HEK293 (cell line): Measurements from ENCODE around the gene TYRO3.
A peak's percentile ranks its signal among the peaks of the same experiment; 100 is the strongest.

ENCODE experiments used
- CTCF ChIA-PET: fragments of 350-600 bp; formaldehyde crosslinking; extraction: SDS; loops from one replicate; lab custom pipeline; 2021; ENCODE audit warnings: antibody characterized with exemption; lab: Yijun Ruan, JAX
- POLR2A ChIA-PET: fragments of 300-600 bp; formaldehyde crosslinking; extraction: SDS; loops from one replicate; lab custom pipeline; 2020; ENCODE audit warnings: antibody characterized with exemption, inconsistent platforms; lab: Yijun Ruan, JAX
- H3K27ac ChIP-seq: fragments of 200-500 bp; sonication (Bioruptor generic); 2 replicates; pipeline ENCODE4 v1.5.1; 2014; ENCODE audit warnings: low read depth, low read length, control low read depth, inconsistent platforms; ENCODE audit errors: extremely low read depth
- H3K36me3 ChIP-seq, 2 experiments: fragments of 200-500 bp in 1 of 2; sonication (Bioruptor generic) in 1 of 2; 1 replicate in 1 of 2; 2 replicates in 1 of 2; pipeline ENCODE4 v1.5.1; 2014 to 2017; ENCODE audit warnings: inconsistent platforms in 2 of 2, low read length in 2 of 2; ENCODE audit not compliant: control insufficient read depth in 2 of 2, insufficient read depth in 1 of 2
- H3K4me1 ChIP-seq: fragments of 200-500 bp; sonication (Bioruptor generic); 2 replicates; pipeline ENCODE4 v1.5.1; 2014; ENCODE audit warnings: mild to moderate bottlenecking, low read length, inconsistent platforms; ENCODE audit not compliant: control insufficient read depth, insufficient read depth
- H3K4me3 ChIP-seq: 2 replicates; pipeline ENCODE4 v1.5.1; 2011; ENCODE audit warnings: low read depth, mild to moderate bottlenecking, control low read depth, low read length, moderate library complexity
- H3K9me3 ChIP-seq: fragments of 200-500 bp; sonication (Bioruptor generic); 2 replicates; pipeline ENCODE4 v1.5.1; 2014; ENCODE audit warnings: low read depth, low read length, inconsistent platforms; ENCODE audit not compliant: control insufficient read depth, insufficient read depth
- HOXA7 ChIP-seq: sonication (generic); formaldehyde crosslinking; IDR thresholded peaks from 2 replicates; pipeline ENCODE4 v1.8.1; 2022; ENCODE audit warnings: missing genetic modification reagents, borderline replicate concordance
- KLF7 ChIP-seq: fragments of 450-650 bp; formaldehyde crosslinking; IDR thresholded peaks from 2 replicates; pipeline ENCODE4 v1.5.1; 2016; ENCODE audit warnings: missing biosample characterization, missing genetic modification characterization, borderline replicate concordance
- MYNN ChIP-seq: fragments of 450-650 bp; formaldehyde crosslinking; IDR thresholded peaks from 2 replicates; pipeline ENCODE4 v1.5.1; 2016; ENCODE audit warnings: missing biosample characterization, missing genetic modification characterization, borderline replicate concordance
- TRIM28 ChIP-seq: IDR thresholded peaks from 2 replicates; pipeline ENCODE4 v1.6.1; 2011; ENCODE audit warnings: low read length, control low read depth, borderline replicate concordance
- ZBTB1 ChIP-seq: fragments of 450-650 bp; formaldehyde crosslinking; IDR thresholded peaks from 2 replicates; pipeline ENCODE4 v1.5.1; 2016; ENCODE audit warnings: missing biosample characterization, missing genetic modification characterization
- ZNF112 ChIP-seq: fragments of 450-650 bp; formaldehyde crosslinking; IDR thresholded peaks from 2 replicates; pipeline ENCODE4 v1.5.0; 2017; ENCODE audit warnings: missing biosample characterization, missing genetic modification characterization
- ZNF23 ChIP-seq: fragments of 450-650 bp; formaldehyde crosslinking; IDR thresholded peaks from 2 replicates; pipeline ENCODE4 v1.5.1; 2016; ENCODE audit warnings: missing biosample characterization, missing genetic modification characterization, borderline replicate concordance
- ZNF544 ChIP-seq: fragments of 450-650 bp; formaldehyde crosslinking; IDR thresholded peaks from 2 replicates; pipeline ENCODE4 v1.5.0; 2017; ENCODE audit warnings: missing biosample characterization, missing genetic modification characterization
- ZNF548 ChIP-seq: fragments of 450-650 bp; formaldehyde crosslinking; IDR thresholded peaks from 2 replicates; pipeline ENCODE4 v1.5.1; 2016; ENCODE audit warnings: missing biosample characterization, missing genetic modification characterization
- TF ChIP-seq, protein P1 (sequence below): fragments of 450-650 bp; IDR thresholded peaks from 2 replicates; pipeline ENCODE4 v1.5.1; 2018; ENCODE audit warnings: missing biosample characterization, mild to moderate bottlenecking, missing genetic modification characterization
- TF ChIP-seq, protein P2 (sequence below): fragments of 450-650 bp; formaldehyde crosslinking; IDR thresholded peaks from 2 replicates; pipeline ENCODE4 v1.5.0; 2017; ENCODE audit warnings: missing biosample characterization, missing genetic modification characterization, borderline replicate concordance
- TF ChIP-seq, protein P3 (sequence below): fragments of 450-650 bp; formaldehyde crosslinking; optimal IDR thresholded peaks from 2 replicates; pipeline ENCODE3; 2016; ENCODE audit warnings: missing biosample characterization, mild to moderate bottlenecking, missing genetic modification characterization
- TF ChIP-seq, protein P4 (sequence below): IDR thresholded peaks from 2 replicates; pipeline ENCODE4 v1.6.1; 2011; ENCODE audit warnings: mild to moderate bottlenecking, low read depth, low read length, borderline replicate concordance
- TF ChIP-seq, protein P5 (sequence below): fragments of 450-650 bp; formaldehyde crosslinking; IDR thresholded peaks from 2 replicates; pipeline ENCODE4 v1.5.1; 2016; ENCODE audit warnings: missing biosample characterization, missing genetic modification characterization

TYRO3 gene

DNA sequence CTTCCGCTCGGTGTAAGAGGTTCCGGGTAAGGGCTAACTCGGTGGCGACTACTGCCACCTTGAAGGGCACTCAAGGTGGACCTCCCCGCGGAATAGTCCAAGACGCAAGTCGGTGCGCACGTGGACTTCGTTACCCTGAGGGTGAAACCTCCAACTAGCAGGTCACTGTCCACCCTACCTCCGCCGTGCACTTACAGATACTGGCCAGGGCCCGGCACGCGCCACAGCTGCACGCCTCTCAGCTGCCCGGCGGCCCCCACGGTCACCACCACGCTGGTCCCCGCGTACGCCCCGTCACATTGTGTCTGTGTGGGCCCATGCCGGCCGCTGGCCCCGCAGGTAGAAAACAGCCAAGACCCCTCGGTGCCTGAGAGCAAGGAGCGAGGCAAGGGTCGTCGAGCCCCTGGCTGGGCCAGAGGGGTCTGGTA lies 46.5 kb upstream of the TYRO3 start (continued):
- TF ChIP-seq, protein P1, sequence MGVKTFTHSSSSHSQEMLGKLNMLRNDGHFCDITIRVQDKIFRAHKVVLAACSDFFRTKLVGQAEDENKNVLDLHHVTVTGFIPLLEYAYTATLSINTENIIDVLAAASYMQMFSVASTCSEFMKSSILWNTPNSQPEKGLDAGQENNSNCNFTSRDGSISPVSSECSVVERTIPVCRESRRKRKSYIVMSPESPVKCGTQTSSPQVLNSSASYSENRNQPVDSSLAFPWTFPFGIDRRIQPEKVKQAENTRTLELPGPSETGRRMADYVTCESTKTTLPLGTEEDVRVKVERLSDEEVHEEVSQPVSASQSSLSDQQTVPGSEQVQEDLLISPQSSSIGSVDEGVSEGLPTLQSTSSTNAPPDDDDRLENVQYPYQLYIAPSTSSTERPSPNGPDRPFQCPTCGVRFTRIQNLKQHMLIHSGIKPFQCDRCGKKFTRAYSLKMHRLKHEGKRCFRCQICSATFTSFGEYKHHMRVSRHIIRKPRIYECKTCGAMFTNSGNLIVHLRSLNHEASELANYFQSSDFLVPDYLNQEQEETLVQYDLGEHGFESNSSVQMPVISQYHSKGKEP (tag by site-specific recombination): no peak
- TF ChIP-seq, protein P2, sequence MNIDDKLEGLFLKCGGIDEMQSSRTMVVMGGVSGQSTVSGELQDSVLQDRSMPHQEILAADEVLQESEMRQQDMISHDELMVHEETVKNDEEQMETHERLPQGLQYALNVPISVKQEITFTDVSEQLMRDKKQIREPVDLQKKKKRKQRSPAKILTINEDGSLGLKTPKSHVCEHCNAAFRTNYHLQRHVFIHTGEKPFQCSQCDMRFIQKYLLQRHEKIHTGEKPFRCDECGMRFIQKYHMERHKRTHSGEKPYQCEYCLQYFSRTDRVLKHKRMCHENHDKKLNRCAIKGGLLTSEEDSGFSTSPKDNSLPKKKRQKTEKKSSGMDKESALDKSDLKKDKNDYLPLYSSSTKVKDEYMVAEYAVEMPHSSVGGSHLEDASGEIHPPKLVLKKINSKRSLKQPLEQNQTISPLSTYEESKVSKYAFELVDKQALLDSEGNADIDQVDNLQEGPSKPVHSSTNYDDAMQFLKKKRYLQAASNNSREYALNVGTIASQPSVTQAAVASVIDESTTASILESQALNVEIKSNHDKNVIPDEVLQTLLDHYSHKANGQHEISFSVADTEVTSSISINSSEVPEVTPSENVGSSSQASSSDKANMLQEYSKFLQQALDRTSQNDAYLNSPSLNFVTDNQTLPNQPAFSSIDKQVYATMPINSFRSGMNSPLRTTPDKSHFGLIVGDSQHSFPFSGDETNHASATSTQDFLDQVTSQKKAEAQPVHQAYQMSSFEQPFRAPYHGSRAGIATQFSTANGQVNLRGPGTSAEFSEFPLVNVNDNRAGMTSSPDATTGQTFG: no peak
- TF ChIP-seq, protein P3, sequence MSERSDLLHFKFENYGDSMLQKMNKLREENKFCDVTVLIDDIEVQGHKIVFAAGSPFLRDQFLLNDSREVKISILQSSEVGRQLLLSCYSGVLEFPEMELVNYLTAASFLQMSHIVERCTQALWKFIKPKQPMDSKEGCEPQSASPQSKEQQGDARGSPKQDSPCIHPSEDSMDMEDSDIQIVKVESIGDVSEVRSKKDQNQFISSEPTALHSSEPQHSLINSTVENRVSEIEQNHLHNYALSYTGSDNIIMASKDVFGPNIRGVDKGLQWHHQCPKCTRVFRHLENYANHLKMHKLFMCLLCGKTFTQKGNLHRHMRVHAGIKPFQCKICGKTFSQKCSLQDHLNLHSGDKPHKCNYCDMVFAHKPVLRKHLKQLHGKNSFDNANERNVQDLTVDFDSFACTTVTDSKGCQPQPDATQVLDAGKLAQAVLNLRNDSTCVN (tag by site-specific recombination): no peak
- TF ChIP-seq ZNF112 (tag by site-specific recombination) (no peak), ZNF544 (no peak), ZNF23 (no peak)
- TF ChIP-seq, protein P4, sequence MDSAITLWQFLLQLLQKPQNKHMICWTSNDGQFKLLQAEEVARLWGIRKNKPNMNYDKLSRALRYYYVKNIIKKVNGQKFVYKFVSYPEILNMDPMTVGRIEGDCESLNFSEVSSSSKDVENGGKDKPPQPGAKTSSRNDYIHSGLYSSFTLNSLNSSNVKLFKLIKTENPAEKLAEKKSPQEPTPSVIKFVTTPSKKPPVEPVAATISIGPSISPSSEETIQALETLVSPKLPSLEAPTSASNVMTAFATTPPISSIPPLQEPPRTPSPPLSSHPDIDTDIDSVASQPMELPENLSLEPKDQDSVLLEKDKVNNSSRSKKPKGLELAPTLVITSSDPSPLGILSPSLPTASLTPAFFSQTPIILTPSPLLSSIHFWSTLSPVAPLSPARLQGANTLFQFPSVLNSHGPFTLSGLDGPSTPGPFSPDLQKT: no peak

DNA sequence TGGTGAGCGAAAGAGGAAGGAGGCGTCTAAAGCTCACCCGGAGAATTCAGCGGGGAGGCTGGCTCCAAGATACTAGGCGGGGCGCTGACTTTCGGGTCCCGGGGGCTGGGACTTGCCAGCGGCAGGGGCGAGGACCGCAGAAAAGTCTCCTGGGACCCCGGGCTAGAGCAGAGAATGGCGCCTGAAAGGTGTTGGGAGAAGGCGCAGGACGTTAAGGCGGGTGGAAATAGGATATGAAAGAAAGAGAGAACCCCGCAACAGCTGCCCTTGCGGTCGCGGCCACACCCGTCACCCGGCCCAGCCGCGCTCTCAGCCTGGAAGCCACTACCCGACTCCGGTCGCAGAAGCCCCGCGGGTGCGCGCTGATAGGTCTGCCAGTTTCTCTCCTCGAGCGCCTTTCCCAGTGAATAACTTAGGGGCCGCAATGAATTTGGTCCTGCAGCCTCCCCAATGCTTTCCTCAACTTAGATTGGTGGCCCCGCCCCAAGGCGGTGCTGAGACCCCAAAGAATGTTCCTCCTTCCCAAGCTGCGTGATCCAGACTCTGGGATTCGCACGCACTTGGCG lies 46.0 kb upstream of the TYRO3 start:
- Histone ChIP-seq H3K36me3 (peaks cover 0 to 10% of the 10 kb centered on the region in 2 experiments; a peak in 1 of 3 replicates), H3K27ac (no peak overlapping the region), H3K9me3 (no peaks in the 10 kb centered on the region), H3K4me3 (peak overlapping the region; percentile 28), H3K4me1 (no peaks in the 10 kb centered on the region)
- ChIA-PET POLR2A (interaction anchor here (0.5 to 1.3 kb wide), 3 partner anchors 20 to 31 kb away, joined by 3 to 7 read pairs (median 5); partner anchors contain the start of genes ITPKA and RPAP1), CTCF (interaction anchor here (0.8 kb wide), 1 partner anchor 45 kb away, joined by 3 read pairs; no protein-coding TSS in a partner anchor)
- TF ChIP-seq, protein P3 (tag by site-specific recombination): peak; percentile 45
- TF ChIP-seq TRIM28: no peak
- no peak for TF ChIP-seq ZBTB1 (tag by site-specific recombination)
- no peak for TF ChIP-seq HOXA7 (CRISPR knock-in tag)
- TF ChIP-seq KLF7 (tag by site-specific recombination): 0 out of 2 replicates have a peak, but pooled peaks have one; percentile 5

DNA sequence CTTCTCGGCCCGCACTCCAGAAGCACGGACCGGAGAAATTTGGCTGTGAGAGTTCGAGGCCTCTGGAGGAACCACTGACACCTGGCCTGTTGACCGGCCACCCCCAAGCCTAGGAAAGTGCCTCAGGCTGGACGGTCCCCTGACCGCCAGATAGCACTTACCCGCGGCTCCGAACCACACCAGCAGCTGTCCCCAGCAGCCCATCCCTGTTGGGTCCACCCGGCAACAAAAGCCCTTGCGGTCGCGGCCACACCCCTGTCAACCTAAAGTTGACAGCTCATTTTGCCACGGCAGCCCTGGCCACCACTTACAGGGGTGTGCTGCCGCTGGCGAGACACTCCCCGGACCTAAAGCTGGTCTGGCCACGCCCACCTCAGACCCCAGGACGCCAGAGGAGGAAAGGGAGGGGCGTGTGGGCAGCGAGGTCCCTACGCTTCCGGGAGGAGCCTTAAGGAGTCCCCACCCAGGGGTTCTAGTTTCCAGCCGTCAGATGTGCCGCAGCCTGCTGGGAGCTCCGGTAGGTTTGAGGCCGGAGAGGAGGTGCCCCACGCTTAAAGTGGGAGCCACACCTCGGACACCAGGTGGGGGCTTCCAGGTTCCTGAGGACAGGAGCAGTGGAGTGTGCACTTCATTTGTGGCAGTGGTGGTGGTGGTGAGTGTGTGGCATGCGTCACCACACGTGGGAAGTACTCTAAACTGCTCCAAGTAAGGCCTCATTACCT lies 45.3 kb upstream of the TYRO3 start, which contains the start of gene LTK:
LTK (minus strand) TSS at position 322 of the 722 bp plus-strand sequence; CDS start at position 204, 118 bp downstream.
- H3K36me3 ChIP-seq: peaks cover 0 to 11% of the 10 kb centered on the region in 2 experiments; a peak in 1 of 3 replicates
- CTCF ChIA-PET: no interaction called here
- peak within 1 kb of the TSS; percentile 28 for H3K4me3 ChIP-seq
- POLR2A ChIA-PET: interaction anchor here (0.5 to 1.3 kb wide), 3 partner anchors 20 to 31 kb away, joined by 3 to 7 read pairs (median 5); partner anchors contain the start of genes ITPKA and RPAP1
- no peaks in the 10 kb centered on the region for H3K4me1 ChIP-seq
- H3K9me3 ChIP-seq: no peaks in the 10 kb centered on the region
- no peak within 1 kb of the TSS for H3K27ac ChIP-seq
- TF ChIP-seq MYNN (tag by site-specific recombination) (no peak), ZNF548 (tag by site-specific recombination) (no peak), TRIM28 (no peak)
- TF ChIP-seq, protein P5, sequence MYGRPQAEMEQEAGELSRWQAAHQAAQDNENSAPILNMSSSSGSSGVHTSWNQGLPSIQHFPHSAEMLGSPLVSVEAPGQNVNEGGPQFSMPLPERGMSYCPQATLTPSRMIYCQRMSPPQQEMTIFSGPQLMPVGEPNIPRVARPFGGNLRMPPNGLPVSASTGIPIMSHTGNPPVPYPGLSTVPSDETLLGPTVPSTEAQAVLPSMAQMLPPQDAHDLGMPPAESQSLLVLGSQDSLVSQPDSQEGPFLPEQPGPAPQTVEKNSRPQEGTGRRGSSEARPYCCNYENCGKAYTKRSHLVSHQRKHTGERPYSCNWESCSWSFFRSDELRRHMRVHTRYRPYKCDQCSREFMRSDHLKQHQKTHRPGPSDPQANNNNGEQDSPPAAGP (tag by site-specific recombination): peak; percentile 20; the same call in 1 of the 2 replicates
